Measurements from ENCODE around the gene RPL11.
"Not testable (repeated sequence)": the region's sequence is repeated elsewhere in the genome, so short reads cannot be mapped to it uniquely, and the experiment has no call there.

Gene RPL11

DNA sequence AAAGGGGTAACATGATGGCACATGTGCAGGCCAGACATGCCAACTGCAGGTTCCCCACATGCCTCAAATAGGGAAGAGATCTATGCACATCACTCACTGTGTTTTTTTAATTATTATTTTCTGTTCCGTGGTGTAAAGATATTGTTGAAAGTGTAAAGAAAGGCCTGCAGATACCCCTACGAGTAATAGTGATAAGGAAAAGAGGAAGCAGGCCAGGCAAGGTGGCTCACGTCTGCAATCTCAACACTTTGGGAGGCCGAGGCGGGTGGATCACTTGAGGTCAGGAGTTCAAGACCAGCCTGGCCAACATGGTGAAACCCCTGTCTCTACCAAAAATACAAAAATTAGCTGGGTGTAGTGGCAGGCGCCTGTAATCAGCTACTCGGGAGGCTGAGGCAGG is 6.4 kb upstream of the RPL11 start:
- not testable (repeated sequence) for DNase-seq (ENCODE audit: low read depth)

DNA sequence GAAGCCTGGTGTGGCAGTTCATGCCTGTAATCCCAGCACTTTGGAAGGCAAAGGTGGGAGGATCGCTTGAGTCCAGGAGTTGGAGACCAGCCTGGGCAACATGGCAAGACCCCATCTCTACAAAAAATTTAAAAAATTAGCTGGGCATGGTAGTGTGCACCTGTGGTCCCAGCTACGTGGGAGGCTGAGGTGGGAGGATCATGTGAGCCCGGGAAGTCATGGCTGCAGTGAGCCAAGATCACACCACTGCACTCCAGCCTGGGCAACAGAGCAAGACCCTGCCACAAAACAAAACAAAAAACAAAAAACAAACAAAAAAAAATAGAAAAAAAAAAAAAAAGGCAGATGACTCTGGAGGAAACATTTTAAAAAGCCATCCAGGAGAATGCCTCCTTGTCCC is 3.9 kb upstream of the RPL11 start:
- DNase-seq (ENCODE audit: low read depth): not testable (repeated sequence)

GRCh38 chr1:23688281-23688680 is 3.3 kb upstream of the RPL11 start:
- not testable (repeated sequence) for DNase-seq (ENCODE audit: low read depth)

- no peak for DNase-seq (ENCODE audit: low read depth)
Measured at GRCh38 chr1:23692308-23692871, 784 bp downstream of the RPL11 start.

- no peak for DNase-seq (ENCODE audit: low read depth)
Measured at GRCh38 chr1:23693599-23693998, 2.0 kb downstream of the RPL11 start.

- no peak for DNase-seq (ENCODE audit: low read depth)
Measured at GRCh38 chr1:23694371-23694770, 2.8 kb downstream of the RPL11 start.

DNA sequence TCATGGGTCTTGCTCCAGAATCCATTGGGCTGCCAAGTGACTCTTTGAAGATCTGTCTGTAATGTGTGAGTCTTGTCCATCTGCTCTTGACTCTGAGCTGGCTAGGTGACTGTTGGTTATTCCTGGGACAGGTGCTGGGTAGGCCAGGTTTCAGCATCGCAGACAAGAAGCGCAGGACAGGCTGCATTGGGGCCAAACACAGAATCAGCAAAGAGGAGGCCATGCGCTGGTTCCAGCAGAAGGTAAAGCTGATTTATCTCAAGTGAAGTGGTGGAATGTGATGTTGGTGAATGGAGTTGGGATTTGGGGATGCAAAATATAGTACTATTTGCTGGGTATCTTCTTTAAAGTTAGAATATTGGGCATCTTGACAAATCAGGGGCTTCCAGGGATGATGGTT is 4.1 kb downstream of the RPL11 start:
- DNase-seq (ENCODE audit: low read depth): no peak

DNA sequence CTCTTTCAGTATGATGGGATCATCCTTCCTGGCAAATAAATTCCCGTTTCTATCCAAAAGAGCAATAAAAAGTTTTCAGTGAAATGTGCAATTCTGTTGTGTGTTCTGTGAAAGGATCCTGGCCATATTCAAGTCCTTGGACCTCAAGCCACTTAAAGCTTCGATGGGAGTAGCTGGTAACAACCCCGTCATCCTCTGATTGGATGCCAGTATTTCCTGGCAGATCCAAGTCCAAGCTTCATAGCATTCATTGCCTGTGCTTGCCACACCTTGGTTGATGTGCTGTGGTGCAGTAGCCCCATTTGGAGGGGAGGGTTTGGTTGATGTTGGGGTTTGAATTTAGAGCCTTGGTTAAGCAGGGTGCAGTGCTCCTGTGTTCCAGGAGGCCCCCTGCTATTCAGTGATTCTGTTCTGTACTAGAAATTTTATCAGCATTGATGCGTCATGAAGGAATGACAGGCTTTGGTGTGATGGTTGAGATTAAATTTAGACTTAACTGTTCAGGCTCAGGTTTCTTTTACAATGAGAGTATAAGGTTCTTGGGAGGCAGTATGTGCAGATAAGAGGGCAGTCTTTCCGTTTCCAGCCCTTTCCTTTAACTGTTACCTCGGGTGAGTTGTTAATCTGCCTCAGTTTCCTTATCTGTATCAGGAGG is 4.9 kb downstream of the RPL11 start:
- no peak for DNase-seq (ENCODE audit: low read depth)

- DNase-seq (ENCODE audit: low read depth): no peak
Measured at GRCh38 chr1:23698466-23698865, 6.9 kb downstream of the RPL11 start.

DNA sequence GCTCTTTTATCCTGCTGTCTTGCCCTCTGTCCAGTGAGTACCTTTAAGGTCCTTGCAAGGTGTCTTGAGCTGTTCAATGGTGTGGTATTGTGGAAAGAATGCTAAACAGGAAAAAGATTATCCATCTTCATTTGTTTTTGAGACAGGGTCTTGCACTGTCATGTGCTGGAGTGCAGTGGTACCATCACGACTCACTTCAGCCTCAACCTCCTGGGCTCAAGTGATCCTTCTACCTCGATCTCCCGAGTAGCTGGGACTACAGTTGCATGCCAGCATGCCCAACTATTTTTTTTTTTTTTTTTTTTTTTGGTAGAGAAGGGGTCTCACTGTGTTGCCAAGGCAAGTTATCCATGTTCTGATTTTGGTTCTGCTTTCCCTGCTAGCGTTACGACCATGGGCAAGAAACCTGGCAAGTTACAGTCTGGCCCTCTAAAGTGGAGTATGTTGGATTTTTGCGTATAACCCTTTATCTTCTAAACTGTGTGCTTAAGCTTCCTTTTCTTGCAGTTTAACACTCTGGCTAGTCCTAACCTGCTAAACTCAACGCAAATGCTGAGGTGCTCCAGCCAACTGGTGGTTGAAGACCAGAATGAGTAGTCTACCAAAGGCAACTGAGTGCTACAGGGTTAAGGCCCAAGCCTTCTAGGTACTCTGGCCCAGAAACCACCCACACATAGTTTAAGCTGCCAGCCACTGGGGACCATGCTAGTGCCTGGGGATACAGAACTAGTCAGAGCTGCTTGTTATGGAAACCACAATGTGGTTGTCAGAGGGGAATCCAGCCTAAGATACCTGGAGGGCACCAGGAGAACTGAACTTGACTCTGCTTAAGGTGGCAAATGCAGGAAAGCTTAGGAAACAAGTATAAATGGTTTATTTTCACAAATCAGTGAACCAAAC is 7.9 kb downstream of the RPL11 start:
- DNase-seq (ENCODE audit: low read depth): no peak

DNA sequence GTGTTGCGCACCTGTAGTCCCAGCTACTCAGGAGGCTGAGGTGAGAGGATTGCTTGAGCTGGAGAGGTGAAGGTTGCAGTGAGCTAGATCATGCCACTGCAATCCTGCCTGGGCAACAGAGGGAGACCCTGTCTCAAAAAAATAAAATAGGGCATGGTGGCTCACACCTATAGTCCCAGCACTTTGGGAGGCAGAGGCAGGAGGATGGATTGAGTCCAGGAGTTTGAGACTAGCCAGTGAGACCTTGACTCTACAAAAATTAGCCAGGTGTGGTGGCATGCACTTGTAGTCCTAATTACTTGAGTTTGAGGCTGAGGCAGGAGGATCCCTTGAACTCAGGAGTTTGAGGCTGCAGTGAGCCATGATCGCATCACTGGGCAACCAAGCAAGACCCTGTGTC is 9.7 kb downstream of the RPL11 start:
- DNase-seq (ENCODE audit: low read depth): no peak

- peak; percentile 48 for DNase-seq (ENCODE audit: low read depth)
Measured at GRCh38 chr1:23701996-23702395, 10.4 kb downstream of the RPL11 start.

- DNase-seq (ENCODE audit: low read depth): no peak
Measured at GRCh38 chr1:23704834-23705495, 13.4 kb downstream of the RPL11 start.

DNA sequence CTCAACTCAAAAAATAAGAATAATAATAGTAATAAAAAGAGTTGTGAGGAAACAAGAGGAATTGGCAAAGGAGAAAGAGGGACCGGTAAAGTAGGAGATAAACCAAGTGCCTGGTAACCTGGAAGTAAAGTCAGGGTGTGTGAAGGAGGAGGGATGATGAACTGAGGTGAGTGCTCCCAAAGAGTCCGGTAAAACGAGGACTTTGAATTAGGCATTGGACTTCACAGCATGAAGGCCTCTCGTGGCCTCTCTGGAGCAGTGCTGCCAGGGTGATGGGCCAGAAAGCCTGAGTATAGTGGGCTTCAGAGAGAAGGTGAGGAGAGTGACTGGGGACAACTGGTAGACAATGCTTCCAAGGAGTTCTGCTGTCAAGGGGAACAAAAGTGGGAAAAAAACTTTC is 17.6 kb downstream of the RPL11 start:
- DNase-seq (ENCODE audit: low read depth): no peak

DNA sequence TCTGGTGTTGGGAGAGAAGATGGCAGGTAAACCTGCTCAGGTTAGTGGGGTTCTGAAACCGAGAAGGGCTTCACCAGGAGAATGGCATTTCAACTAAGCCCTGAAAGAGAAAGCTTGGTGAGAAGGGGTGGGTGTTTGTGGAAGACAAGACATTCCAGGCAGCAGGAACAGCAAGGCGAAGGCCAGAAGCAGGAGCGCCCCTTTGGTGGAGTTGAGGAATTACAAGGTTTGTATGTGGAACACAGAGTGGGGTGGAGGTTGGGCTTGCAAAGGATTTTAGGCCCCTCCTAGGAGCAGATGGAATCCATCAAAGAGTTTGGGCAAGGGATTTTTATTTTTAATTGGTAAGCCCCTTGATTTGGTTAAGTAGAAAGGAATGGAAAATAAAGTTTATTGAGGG is 26.9 kb downstream of the RPL11 start:
- DNase-seq (ENCODE audit: low read depth): peak; percentile 29

- no peak for DNase-seq (ENCODE audit: low read depth)
Measured at GRCh38 chr1:23719162-23719820, 27.7 kb downstream of the RPL11 start.

- DNase-seq (ENCODE audit: low read depth): peak; percentile 16
Measured at GRCh38 chr1:23720256-23720995, 28.8 kb downstream of the RPL11 start.

DNA sequence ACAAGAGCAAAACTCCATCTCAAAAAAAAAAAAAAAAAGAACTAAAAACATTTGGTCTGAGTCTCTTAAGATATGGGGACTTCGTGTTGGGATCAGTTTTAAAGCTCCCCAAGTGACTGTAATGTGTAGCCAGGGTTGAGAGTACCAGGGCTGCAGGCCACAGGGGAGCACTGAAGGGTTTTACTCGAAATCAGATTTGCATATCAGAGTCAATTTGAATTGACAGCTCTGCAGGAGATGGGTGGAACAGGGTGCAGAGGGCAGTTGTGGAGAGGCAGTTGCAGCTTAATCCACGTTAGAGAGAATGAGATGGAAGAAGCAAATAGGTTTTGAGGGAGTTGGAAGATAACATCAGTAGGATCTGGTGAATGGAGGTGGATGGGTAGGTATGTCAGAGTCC is 31.0 kb downstream of the RPL11 start:
- no peak for DNase-seq (ENCODE audit: low read depth)

DNA sequence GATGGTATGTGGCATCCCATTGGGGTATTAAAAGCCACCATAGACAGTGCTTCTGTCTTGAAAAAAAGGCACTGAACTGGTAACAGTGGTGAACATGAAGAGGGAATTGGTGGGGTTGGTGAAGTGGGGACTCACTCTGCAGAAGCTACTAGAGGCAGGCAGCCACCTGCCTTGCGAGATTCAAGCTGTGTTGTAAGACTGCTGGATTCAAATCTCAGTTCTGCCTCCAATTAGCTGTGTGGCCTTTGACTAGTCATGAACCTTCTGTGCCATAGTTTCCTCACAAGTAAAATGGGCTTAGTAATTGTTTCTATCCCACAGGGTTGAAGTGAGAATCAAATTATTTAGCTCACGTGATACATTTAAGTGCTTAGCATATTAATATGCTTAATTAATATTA is 35.1 kb downstream of the RPL11 start:
- DNase-seq (ENCODE audit: low read depth): peak; percentile 45

GRCh38 chr1:23727362-23727811 is 35.8 kb downstream of the RPL11 start:
- peak; percentile 97 for DNase-seq (ENCODE audit: low read depth)
